ENCODE measurements around the gene ABR.

- TF ChIP-seq CTCF (IDR thresholded peaks at IDR 0.05; ENCODE audit: insufficient read depth, low read depth, low read length): no peak
- no peak for TF ChIP-seq EZH2 (IDR thresholded peaks at IDR 0.05; ENCODE audit: insufficient read depth, low read length)
Measured at GRCh38 chr17:1078831-1079561, 100.8 kb downstream of the ABR start.

All from astrocyte (in vitro differentiated cells and primary cell).